GM18520 (cell line): ENCODE measurements around the gene NFE2.
"Not testable (repeated sequence)": the region's sequence is repeated elsewhere in the genome, so short reads cannot be mapped to it uniquely, and the experiment has no call there.

ENCODE experiments used
- ATAC-seq: cut with Tn5 transposase; IDR thresholded peaks from one replicate; pipeline ENCODE4 v1.9.1; 2021; ENCODE audit not compliant: unreplicated experiment

The NFE2 gene

DNA sequence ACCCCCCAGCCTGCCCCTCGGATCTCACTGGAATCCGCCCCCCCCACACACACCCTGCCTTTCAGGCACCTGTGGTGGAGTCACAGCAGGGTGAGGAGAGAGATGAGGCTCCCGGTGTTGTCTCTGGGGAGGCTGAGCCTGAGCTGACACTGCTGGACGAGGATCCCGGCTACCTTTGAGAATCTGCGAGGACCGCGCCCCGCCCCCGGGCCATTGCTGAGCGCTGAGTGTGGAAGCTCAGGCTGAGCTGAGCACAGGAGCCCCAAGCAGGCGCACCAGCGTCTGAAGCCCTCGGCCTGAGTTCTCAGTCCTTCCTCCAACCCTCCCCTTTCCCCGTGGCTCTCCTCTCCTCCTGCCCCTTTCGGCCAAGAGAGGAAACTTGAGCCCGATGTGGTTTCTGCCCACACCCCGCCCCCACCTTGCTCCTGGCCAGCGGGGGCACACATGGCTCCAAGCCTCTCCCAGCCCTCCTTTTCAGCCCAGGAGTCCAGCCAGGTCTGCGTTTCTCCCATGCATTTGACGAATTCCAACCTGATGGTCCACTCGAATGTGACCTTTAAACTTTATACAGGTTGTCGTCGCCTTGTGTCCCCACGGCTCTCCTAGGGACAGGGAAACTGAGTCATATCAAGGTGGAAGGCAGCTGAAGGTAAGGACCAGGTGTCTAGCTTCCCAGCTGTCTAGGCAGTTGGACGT lies at the start of gene NFE2:
Gene NFE2 (minus strand): TSS at position 284 of the 696 bp plus-strand sequence. CDS start 5,767 bp downstream, outside the sequence.
- ATAC-seq: no peak

DNA sequence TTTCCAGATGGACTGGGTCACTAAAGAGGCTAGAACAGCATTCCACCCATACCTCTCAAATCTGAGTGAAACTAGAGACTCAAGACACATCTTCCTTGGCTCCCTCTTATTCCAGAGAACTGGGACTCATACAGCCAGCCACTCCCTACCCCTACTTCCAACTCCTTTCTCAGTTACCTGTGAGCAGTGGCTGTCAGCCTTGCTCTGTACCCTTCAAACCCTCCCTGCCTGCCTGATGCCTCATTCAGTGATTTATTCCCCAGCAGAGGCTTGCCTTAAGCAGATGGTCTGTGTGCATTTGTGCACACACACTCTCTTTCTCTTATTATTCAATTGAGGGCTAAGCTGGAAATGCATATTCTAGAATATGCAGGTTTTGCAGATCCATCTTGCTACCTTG lies 48.9 kb upstream of the NFE2 start:
- no peak for ATAC-seq

GRCh38 chr12:54349036-54349435 lies 48.2 kb upstream of the NFE2 start:
- ATAC-seq: no peak

DNA sequence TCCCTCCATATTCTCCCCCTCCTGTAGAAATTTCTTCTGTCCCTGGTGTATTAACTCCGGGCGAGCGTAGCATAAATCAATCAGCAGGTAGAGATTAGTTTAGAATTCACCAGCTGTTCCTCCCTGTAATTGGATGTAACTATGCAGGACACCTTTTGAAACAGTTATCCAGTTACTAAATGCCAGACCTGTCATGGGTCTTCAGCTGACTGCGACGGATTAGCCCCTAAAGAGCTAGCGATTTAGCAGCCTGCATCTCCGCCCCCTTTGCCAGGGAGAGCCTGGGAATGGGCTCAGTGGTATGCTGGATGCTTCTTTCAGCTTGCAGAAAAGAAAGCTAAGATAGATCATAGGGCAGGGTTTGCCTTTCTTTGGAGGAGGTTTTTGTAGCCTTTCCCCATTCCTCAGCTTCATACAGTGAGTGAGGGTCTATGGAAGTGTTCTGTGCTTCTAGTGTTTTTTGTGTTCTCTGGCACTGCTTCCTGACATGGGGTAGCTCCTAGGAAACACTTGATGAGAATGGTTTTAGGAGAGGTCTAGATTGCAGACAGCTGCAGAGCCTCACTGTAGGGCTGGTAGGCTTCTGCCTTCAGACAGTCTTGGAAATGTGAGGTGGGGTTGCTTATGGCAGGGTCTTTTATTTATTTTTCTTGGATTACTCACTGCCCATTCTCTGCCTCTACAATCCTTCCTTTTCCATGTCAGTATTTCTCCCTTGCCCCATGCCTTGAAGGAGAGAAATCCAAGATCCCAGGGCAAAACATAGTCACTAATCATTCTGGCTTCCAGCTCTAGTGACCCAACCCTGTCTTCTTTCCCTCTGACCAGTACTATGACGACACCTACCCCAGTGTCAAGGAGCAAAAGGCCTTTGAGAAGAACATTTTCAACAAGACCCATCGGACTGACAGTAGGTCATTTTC lies 40.8 kb upstream of the NFE2 start:
- ATAC-seq: no peak

- no peak for ATAC-seq
These were observed 40.0 kb upstream of the NFE2 start for GRCh38 chr12:54340846-54341245.

DNA sequence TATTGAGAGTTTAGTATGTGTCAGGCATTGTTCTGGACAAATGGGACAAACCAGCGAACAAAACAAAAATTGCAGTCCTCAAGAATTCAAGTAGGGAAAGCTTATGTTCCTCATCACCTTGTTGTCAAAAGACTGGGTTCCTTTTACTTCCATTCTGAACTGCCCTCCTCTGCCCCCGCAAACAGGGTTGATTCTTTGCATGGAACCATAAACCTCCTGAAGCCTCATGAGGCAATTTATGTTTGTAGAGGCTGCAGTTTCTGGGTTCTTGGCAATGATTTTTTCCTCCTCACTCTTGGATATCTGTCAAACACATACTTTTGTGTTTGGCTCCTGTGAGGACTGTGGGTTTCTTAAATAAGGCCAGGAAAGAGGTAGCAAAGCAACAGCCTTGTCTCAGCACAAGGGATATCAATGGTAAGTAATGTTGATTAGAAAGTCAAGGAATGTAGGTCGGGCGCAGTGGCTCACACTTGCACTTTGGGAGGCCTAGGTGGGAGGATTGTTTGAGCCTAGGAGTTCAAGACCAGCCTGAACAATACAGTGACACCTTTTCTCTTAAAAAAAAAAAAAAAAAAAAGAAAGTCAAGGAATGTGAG lies 38.0 kb upstream of the NFE2 start:
- no peak for ATAC-seq

GRCh38 chr12:54337854-54338650 lies 37.2 kb upstream of the NFE2 start:
- no peak for ATAC-seq

- no peak for ATAC-seq
These were observed 36.5 kb upstream of the NFE2 start for GRCh38 chr12:54337280-54337842.

DNA sequence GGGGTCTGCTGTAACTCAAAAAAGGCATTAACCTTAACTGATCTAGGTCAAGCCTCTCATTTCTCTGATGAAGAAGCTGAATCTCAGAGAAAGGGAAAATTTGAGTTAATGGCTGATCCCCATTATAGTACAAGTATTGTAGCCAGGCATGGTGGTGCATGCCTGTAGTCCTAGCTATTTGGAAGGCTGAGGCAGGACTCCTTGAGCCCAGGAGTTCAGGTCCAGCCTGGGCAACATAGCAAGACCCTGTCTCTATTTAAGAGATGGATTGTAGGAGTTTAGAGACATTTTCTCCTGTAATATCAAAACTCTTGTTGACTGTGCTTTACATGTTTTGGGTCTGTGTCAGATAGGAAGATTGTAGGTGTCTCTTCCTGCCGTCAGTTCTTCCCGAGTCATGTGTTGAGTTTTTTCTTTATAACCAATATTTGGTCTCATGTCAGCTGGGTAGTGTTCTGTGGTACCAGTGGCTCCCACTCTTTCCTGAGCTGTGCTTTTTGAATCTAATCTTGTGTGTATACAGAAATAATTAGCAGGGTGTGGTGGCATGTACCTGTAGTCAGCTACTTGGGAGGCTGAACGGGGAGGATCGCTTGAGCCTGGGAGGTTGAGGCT lies 32.7 kb upstream of the NFE2 start:
- ATAC-seq: no peak

- ATAC-seq: no peak
These were observed 30.6 kb upstream of the NFE2 start for GRCh38 chr12:54331461-54331860.

DNA sequence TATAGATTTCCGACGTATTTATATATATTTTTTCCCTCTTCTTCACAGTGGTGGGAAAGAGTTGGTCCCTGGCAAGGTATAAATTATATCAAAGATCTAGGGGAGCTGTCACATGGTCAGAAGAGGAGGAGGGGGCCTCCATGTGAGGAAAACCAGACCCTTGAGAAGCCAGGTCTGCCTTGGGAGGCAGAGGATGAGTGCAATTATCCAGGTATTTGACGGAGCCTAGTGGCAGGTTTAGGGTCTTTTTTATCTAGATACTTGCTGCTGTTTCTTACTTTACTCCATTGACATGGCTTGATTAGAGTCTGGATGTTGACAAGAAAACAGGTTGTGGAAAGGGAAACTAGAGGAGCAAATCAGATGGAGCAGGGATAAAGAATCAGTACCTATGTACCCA lies 29.6 kb upstream of the NFE2 start:
- ATAC-seq: no peak

DNA sequence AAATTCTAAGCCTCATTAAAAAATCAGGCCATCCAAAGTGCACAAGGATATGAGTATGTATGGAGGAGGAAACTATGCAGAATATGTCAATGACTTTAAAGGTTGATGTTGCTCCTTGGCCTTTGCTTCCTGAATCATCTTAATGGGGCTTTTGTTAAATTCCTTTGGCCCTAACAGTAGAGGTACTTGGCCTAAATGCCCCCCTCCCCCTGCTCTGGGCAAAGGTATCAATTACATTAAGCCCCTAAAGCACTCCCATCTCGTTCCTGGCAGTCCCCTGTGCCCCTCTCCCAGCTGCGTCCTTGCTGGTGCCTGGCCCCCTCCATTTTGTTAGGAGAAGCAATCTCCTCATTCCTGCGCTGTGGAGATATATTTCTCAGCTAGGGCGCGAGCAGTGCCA lies 28.9 kb upstream of the NFE2 start:
- no peak for ATAC-seq

- no peak for ATAC-seq
These were observed 28.0 kb upstream of the NFE2 start for GRCh38 chr12:54328595-54329337.

GRCh38 chr12:54325442-54326109 lies 24.8 kb upstream of the NFE2 start:
- not testable (repeated sequence) for ATAC-seq

GRCh38 chr12:54324617-54325441 lies 24.0 kb upstream of the NFE2 start, which contains the start of gene COPZ1:
Gene COPZ1 (plus strand): TSS chr12:54325131. CDS start chr12:54325164, 33 bp downstream.
- peak; percentile 99 for ATAC-seq

DNA sequence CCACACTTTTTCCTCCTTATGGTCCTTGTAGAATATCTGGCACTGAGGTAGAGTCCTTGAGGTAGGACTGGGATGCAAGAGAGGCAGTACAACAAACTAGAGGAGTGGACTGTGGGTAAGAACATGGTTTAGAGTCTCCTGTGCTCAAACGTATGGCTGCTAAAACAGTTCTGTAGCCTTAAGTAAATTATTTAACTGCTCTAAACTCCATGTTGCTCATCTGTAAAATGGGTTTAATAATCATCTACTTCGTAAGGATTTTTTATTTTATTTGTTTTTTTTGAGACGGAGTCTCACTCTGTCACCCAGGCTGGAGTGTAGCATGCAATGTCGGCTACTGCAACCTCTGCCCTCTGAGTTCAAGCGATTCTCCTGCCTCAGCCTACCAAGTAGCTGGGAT lies 20.5 kb upstream of the NFE2 start:
- ATAC-seq: no peak

GRCh38 chr12:54312309-54312708 lies 11.5 kb upstream of the NFE2 start:
- ATAC-seq: not testable (repeated sequence)

GRCh38 chr12:54311051-54311450 lies 10.2 kb upstream of the NFE2 start:
- no peak for ATAC-seq
